Esophagus squamous epithelium (tissue), 5 donors: ENCODE results near the gene RTL10. TPM values are rescaled to one million over a fixed set of nuclear protein-coding genes. Genes with fewer than 3 reads are reported as not detected.
A peak's percentile ranks its signal among the peaks of the same experiment; 100 is the strongest.

ENCODE experiments used
- DNase-seq: peaks from one replicate; lab custom pipeline; 2025; lab: John Stamatoyannopoulos, UW
- H3K27ac ChIP-seq, 4 donors: fragments of 200-600 bp; sonication (generic); one replicate each; pipeline ENCODE4 v1.5.1; 2016 to 2019; ENCODE audit warnings: mild to moderate bottlenecking in 1 of 4
- H3K27me3 ChIP-seq, 4 donors: fragments of 200-600 bp; sonication (generic); 1 replicate in 3 of 4; 2 replicates in 1 of 4; pipeline versions ENCODE4 v1.5.1 to v1.6.0; 2017 to 2021; ENCODE audit warnings: antibody characterized with exemption in 1 of 4
- H3K36me3 ChIP-seq, 3 donors: fragments of 200-600 bp; sonication (generic); one replicate each; pipeline ENCODE4 v1.5.1; 2016 to 2019
- H3K4me1 ChIP-seq, 3 donors: fragments of 200-600 bp; sonication (generic); one replicate each; pipeline ENCODE4 v1.5.1; 2017 to 2019
- H3K4me3 ChIP-seq, 4 donors: fragments of 200-600 bp; sonication (generic); 1 replicate in 3 of 4; 2 replicates in 1 of 4; pipeline ENCODE4 v1.5.1; 2016 to 2019; ENCODE audit warnings: mild to moderate bottlenecking in 2 of 4, moderate library complexity in 1 of 4
- H3K9me3 ChIP-seq, 3 donors: fragments of 200-600 bp; sonication (generic); one replicate each; pipeline ENCODE4 v1.5.1; 2016 to 2019
- POLR2A ChIP-seq, 4 donors: fragments of 450-650 bp; IDR thresholded peaks; one replicate each; pipeline ENCODE4 v1.6.1; 2017; ENCODE audit warnings: antibody characterized with exemption in 4 of 4, mild to moderate bottlenecking in 4 of 4, moderate library complexity in 3 of 4
- WGBS, 2 donors: methylation state at CpG; one replicate each; pipeline ENCODE4 v1.1.5; 2018; 5-methylcytosine and 5-hydroxymethylcytosine counted together
- intact Hi-C: fragments of 100-400 bp; cut with DNase I; formaldehyde crosslinking; loops from one replicate; pipeline ENCODE4 v1.15.0; 2022
- total RNA-seq, 4 donors: library from RNA; depleted of rRNA; stranded (reverse); fragments of >200 nt; gene quantifications; one replicate each; pipeline ENCODE4 v1.1.0, GENCODE V29; 2016
- TF ChIP-seq, protein P1 (sequence below), 6 experiments: fragments of 450-650 bp in 4 of 6; fragments of 200-600 bp in 2 of 6; sonication (generic) in 2 of 6; IDR thresholded peaks; one replicate each; pipeline ENCODE4 v1.5.1; 2016 to 2019; ENCODE audit warnings: antibody characterized with exemption in 6 of 6, mild to moderate bottlenecking in 4 of 6, moderate library complexity in 4 of 6
- donor health status: DM: yes; HTN: yes; CAD: no.

The RTL10 gene
- total RNA-seq, 4 donors from 2014 or later, result 9.4 to 18.2 (median 11.4) TPM

DNA sequence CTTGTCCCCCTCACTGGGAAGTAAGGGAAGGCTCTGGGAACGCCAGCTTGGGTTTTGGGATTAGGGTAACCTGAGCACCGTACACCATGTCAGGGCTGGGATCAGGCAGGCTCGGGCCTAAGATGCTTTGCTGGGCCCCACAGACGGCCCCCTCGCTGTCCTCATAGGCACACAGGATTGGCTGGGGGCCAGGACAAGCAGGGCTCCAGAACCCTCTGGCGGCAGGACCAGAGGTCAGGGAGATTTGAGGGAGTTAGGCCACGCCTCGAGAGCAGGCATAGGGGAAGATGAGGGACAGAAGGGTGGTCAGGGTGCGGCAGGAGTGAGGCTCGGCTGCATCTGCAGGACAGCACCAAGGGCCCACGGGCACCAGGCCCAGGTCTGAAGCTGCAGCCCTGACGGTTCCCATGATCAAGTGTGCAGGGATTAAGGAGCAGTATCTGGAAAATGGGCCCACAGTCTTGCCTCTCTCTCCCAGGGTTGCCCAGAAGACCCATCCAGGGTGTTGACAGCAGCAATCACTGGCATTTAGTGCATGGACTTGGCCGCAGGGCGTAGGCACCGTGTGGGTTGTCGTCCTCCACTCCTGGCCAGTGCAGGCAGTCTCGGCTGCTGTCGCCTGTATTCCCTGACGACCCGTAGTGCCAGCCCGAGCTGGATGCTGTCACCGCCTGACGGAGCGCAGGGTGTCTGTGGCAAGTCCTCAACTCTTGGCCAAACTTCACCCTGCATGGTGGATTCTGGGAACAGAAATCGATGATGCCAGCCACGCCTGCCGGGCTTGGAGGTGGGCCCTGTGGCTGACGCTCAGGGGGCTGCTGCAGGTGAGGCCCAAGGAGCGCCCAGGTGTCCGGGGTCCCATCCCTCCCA is 15.7 kb upstream of the RTL10 start:
- no peak for DNase-seq
- Histone ChIP-seq H3K9me3 (no peaks in the 10 kb centered on the region), H3K36me3 (no peaks in the 10 kb centered on the region), H3K27ac (no peak overlapping the region), H3K4me1 (peaks cover 23 to 50% (median 26%) of the 10 kb centered on the region in 3 donors), H3K4me3 (no peak overlapping the region), H3K27me3 (no peaks in the 10 kb centered on the region)
- TF ChIP-seq, protein P1, sequence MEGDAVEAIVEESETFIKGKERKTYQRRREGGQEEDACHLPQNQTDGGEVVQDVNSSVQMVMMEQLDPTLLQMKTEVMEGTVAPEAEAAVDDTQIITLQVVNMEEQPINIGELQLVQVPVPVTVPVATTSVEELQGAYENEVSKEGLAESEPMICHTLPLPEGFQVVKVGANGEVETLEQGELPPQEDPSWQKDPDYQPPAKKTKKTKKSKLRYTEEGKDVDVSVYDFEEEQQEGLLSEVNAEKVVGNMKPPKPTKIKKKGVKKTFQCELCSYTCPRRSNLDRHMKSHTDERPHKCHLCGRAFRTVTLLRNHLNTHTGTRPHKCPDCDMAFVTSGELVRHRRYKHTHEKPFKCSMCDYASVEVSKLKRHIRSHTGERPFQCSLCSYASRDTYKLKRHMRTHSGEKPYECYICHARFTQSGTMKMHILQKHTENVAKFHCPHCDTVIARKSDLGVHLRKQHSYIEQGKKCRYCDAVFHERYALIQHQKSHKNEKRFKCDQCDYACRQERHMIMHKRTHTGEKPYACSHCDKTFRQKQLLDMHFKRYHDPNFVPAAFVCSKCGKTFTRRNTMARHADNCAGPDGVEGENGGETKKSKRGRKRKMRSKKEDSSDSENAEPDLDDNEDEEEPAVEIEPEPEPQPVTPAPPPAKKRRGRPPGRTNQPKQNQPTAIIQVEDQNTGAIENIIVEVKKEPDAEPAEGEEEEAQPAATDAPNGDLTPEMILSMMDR (IDR thresholded peaks at IDR 0.05), result no peak
- no peak for TF ChIP-seq POLR2A (IDR thresholded peaks at IDR 0.05)
- WGBS, 2 donors, result 87 to 90% methylated on average over 13 to 20 of the region's 30 CpGs
- intact Hi-C loops, result no loop called here

DNA sequence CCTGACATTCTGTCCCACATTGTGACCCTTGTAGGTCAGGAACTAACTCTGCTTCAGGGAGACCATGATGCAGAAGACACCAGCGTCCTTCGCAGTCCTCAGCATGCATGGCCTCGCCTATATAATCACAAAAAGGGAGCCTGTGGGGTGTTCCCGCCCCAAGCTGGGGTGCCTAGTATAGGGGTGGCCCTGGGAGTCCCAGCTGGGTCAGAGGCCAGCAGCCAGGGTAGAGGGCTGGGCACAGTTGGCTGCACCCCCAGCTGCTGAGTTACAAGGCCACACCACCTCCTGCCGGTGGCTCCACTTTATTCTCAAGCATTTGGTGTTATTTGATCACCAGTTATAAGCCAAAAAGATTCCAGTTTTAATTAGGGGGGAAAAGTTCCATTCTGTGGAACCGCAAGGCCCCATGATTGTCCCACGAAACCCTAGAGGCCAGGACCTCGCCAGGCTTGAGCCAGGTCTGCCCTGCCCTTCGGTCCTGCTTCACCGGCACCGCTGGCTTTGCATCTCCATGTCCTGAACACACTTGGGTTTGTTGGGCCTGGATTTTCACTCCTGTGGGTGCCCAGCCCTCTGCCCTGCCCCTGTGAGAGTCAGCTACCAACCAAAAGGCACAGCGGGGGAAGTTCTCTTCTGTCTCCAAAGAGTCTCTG is 15.0 kb upstream of the RTL10 start:
- H3K27ac ChIP-seq, result no peak overlapping the region
- H3K4me1 ChIP-seq, result peaks cover 16 to 42% (median 18%) of the 10 kb centered on the region in 3 donors
- no peak for DNase-seq
- WGBS, 2 donors, result 74 to 90% methylated on average over 7 of the region's 12 CpGs
- intact Hi-C loops, result no loop called here
- H3K27me3 ChIP-seq, result no peaks in the 10 kb centered on the region
- TF ChIP-seq, protein P1 (IDR thresholded peaks at IDR 0.05), result no peak
- TF ChIP-seq POLR2A (IDR thresholded peaks at IDR 0.05), result no peak
- H3K4me3 ChIP-seq, result no peak overlapping the region
- no peaks in the 10 kb centered on the region for H3K9me3 ChIP-seq
- H3K36me3 ChIP-seq, result no peaks in the 10 kb centered on the region

GRCh38 chr22:19868773-19869471 is 14.2 kb upstream of the RTL10 start:
- intact Hi-C loops, result no loop called here
- H3K4me1 ChIP-seq, result peaks cover 9 to 35% (median 11%) of the 10 kb centered on the region in 3 donors
- WGBS, 2 donors, result 39 to 50% methylated on average over 1 to 17 of the region's 23 CpGs
- no peak for TF ChIP-seq POLR2A (IDR thresholded peaks at IDR 0.05)
- TF ChIP-seq, protein P1 (IDR thresholded peaks at IDR 0.05), result peak in 1 of 6 experiments; percentile 3
- no peaks in the 10 kb centered on the region for H3K36me3 ChIP-seq
- H3K4me3 ChIP-seq, result no peak overlapping the region
- peak overlapping the region in 1 of 4 donors; percentile 36 for H3K27ac ChIP-seq
- H3K9me3 ChIP-seq, result no peaks in the 10 kb centered on the region
- no peaks in the 10 kb centered on the region for H3K27me3 ChIP-seq
- DNase-seq, result no peak

- DNase-seq, result no peak
- 68 to 81% methylated on average over 3 of the region's 3 CpGs for WGBS, 2 donors
- no peaks in the 10 kb centered on the region for H3K36me3 ChIP-seq
- H3K9me3 ChIP-seq, result no peaks in the 10 kb centered on the region
- peaks cover 5 to 29% (median 6%) of the 10 kb centered on the region in 3 donors for H3K4me1 ChIP-seq
- H3K4me3 ChIP-seq, result no peak overlapping the region
- intact Hi-C loops, result no loop called here
- H3K27ac ChIP-seq, result no peak overlapping the region
- TF ChIP-seq, protein P1 (IDR thresholded peaks at IDR 0.05), result no peak
- no peak for TF ChIP-seq POLR2A (IDR thresholded peaks at IDR 0.05)
- H3K27me3 ChIP-seq, result no peaks in the 10 kb centered on the region
These were observed 13.7 kb upstream of the RTL10 start for GRCh38 chr22:19868333-19868732.
